GM12874 (cell line): ENCODE data around the gene SUSD2.

Experiments used
- TF ChIP-seq, protein P1 (sequence below): IDR thresholded peaks from 2 replicates; pipeline ENCODE4 v1.5.1; 2011; ENCODE audit warnings: low read depth, mild to moderate bottlenecking, control low read depth, low read length, moderate library complexity; ENCODE audit not compliant: insufficient read depth

SUSD2 gene

GRCh38 chr22:24183321-24184031, 2.2 kb downstream of the SUSD2 start:
- TF ChIP-seq, protein P1, sequence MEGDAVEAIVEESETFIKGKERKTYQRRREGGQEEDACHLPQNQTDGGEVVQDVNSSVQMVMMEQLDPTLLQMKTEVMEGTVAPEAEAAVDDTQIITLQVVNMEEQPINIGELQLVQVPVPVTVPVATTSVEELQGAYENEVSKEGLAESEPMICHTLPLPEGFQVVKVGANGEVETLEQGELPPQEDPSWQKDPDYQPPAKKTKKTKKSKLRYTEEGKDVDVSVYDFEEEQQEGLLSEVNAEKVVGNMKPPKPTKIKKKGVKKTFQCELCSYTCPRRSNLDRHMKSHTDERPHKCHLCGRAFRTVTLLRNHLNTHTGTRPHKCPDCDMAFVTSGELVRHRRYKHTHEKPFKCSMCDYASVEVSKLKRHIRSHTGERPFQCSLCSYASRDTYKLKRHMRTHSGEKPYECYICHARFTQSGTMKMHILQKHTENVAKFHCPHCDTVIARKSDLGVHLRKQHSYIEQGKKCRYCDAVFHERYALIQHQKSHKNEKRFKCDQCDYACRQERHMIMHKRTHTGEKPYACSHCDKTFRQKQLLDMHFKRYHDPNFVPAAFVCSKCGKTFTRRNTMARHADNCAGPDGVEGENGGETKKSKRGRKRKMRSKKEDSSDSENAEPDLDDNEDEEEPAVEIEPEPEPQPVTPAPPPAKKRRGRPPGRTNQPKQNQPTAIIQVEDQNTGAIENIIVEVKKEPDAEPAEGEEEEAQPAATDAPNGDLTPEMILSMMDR, result no peak

DNA sequence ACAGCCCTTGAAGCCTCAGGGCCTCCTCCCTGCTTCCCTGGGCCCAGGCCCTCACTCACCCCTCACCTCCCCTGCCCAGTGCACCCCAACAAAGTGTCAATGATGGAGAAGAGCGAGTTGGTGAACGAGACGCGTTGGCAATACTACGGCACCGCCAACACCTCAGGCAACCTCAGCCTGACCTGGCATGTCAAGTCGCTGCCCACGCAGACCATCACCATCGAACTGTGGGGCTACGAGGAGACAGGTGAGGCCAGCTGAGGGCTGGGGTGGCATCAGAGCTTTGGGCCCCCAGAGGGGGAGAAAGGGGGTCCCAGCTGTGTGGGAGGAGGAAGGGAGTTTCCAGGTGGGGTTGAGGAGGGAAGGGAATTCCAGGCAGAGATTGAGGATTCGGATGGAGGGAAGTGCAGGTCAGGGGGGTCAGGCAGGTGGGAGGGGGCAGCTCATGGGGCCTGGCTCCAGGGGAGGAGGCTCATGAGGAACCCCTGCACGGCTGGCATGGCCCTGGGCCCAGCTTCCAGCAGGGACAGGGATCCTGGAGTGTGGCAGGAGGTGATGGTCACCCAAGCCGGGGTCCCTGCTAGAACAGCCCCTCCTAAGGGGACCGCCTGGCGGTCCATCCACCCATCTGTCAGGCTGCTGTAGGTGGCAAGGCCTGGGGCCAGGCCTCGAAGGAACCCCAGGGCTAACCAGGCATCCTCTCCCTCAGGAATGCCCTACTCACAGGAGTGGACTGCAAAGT, 2.9 kb downstream of the SUSD2 start:
- TF ChIP-seq, protein P1, result no peak

- TF ChIP-seq, protein P1, result no peak
These were observed 3.8 kb downstream of the SUSD2 start for GRCh38 chr22:24185001-24185500.

DNA sequence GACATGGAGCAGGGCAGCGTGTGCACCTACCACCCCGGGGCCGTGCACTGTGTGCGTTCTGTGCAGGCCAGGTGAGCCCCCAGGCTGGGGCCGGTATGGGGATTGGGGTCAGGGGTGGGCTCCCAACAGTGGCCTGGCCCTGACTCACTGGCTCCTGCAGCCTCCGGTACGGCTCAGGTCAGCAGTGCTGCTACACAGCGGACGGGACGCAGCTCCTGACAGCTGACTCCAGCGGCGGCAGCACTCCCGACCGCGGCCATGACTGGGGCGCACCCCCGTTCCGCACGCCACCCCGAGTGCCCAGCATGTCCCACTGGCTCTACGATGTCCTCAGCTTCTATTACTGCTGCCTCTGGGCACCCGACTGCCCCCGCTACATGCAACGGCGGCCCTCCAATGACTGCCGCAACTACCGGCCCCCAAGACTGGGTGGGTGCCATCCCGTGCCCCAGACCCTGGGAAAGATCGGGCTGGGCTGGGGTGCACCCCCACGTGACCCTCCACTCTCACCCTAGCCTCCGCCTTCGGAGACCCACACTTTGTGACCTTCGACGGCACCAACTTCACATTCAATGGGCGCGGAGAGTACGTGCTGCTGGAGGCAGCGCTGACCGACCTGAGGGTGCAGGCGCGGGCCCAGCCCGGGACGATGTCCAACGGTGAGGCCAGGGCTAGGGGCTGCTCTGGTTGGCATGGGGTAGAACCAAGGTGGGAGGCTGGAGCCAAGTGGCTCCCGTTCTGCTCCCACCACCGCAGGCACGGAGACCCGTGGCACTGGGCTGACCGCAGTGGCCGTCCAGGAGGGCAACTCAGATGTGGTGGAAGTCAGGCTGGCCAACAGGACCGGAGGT, 4.4 kb downstream of the SUSD2 start:
- TF ChIP-seq, protein P1, result no peak

DNA sequence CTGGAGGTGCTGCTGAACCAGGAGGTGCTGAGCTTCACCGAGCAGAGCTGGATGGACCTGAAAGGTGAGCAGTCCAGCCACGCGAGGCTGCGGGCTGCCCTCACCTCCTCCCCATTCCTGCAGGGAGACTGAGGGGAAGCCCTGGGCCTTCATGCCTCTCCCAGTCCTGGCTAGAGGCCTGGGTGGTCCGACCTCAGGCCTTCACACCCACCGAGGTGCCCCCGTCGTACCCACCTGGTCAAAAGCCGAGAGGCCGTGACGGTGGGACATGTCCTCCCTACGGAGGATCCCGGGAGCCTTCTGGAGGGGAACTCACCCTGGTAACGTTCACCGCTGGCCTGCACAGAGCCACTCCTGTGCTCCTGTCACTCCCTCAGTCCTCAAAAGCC, 5.1 kb downstream of the SUSD2 start:
- TF ChIP-seq, protein P1, result no peak

- TF ChIP-seq, protein P1, result no peak
These were observed 5.8 kb downstream of the SUSD2 start for GRCh38 chr22:24186892-24187670.
